ENCODE measurements around the gene XYLT1.
"Not testable (repeated sequence)": the region's sequence is repeated elsewhere in the genome, so short reads cannot be mapped to it uniquely, and the experiment has no call there.

The XYLT1 gene, protein sequence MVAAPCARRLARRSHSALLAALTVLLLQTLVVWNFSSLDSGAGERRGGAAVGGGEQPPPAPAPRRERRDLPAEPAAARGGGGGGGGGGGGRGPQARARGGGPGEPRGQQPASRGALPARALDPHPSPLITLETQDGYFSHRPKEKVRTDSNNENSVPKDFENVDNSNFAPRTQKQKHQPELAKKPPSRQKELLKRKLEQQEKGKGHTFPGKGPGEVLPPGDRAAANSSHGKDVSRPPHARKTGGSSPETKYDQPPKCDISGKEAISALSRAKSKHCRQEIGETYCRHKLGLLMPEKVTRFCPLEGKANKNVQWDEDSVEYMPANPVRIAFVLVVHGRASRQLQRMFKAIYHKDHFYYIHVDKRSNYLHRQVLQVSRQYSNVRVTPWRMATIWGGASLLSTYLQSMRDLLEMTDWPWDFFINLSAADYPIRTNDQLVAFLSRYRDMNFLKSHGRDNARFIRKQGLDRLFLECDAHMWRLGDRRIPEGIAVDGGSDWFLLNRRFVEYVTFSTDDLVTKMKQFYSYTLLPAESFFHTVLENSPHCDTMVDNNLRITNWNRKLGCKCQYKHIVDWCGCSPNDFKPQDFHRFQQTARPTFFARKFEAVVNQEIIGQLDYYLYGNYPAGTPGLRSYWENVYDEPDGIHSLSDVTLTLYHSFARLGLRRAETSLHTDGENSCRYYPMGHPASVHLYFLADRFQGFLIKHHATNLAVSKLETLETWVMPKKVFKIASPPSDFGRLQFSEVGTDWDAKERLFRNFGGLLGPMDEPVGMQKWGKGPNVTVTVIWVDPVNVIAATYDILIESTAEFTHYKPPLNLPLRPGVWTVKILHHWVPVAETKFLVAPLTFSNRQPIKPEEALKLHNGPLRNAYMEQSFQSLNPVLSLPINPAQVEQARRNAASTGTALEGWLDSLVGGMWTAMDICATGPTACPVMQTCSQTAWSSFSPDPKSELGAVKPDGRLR

DNA sequence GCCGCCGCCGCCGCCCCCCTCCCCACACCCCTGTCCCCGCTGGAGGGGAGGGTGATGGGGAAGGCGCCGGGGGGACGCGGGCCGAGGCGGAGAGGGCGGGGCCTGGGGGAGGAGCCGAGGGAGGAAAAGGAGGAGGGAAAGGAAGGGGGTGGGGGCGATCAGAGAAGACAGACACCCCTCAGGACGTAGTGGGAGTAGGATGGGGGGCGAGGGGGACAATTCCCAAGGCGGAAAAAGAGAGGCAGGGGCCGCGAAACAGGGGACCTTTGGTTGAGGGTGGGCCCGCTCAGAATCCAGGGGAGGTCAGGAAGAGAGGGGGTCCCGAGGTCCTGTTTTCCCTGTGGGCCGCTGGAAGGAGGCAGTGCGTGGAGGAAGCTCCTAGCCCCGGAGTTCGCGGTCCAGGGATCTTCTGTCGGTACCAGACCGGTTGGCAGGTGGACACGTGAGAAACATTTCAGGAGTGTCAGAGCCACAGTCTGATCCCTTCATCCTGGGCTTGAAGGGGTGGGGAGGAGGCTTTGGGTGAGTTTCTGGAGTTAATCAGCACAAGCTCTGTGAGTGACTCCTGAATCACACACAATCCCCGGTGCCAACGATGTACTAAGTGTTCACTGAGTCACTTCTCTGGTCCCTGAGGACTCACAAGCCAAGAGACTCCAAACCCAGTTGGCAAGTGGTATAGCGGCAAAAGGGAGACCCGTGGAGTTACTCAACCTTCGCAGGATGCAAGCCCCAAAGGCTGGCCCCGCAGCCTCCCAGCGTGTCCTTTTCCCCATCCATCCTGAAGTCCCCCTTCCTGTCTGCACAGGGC, at the start of gene XYLT1:
TSS of gene XYLT1 (minus strand) at position 53 of the 811 bp plus-strand sequence. CDS start 164 bp downstream, outside the sequence.
- in situ Hi-C loops (cut with HindIII; ENCODE audit: low sequenced_read_pairs), result no loop called here

DNA sequence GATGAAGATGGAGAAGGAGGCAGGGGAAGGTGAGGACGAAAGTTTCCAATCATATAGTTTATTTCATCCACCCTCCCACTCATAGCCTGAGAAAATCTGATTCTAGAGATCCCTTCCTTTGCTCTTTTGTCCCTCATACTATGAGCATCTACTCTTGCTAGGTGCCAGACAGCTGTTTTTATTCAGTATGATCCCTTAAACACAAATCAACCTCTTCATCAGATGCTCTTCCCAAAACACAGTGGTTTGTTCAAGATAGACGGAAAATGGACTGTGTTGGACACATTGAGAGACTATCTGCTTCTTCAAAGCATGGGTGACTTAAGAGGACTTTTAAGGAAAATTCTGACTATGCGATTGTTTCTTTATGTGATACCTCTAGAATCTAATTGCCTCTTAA, 49.4 kb upstream of the XYLT1 start:
- in situ Hi-C loops (cut with HindIII; ENCODE audit: low sequenced_read_pairs), result no loop called here

DNA sequence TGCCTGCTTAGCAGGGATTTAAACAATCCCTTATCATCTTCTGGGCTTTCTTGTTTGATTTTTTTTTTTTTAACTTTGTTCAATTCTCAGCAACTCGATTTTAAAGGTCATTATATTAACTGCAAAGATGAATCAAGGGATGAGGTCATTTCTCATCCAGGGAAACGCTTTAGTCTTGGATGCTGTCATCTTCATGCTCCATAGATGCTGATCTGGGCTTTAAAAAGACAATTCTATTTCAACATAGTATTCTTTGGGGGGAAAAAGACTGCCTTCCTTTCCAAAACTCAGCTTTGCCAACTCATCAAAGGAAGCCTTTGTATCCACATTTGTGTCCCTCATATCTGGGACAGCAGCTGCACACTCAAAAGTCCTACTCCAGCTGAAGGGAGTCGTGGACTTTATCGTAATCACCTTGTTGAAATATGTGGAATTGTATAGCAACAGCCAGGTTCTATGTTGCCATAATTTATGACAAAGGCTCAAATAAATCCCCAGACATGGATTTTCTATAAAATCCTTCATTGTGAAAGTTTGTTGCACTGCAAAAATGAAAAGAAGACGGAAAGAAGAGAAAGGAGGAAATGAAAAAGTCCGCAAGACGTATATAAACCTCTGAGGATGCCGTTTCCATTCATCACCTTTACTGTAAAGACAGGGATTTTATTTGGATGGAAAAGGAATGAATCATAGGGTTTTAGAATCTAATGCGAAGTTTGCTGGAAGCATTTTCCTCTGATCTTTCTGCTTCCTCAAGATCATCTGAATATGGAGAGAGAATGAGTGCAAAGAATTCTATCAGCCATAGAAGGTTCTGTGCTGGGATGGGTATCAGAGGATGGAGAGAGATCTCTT, 48.6 kb upstream of the XYLT1 start:
- in situ Hi-C loops (cut with HindIII; ENCODE audit: low sequenced_read_pairs), result no loop called here

DNA sequence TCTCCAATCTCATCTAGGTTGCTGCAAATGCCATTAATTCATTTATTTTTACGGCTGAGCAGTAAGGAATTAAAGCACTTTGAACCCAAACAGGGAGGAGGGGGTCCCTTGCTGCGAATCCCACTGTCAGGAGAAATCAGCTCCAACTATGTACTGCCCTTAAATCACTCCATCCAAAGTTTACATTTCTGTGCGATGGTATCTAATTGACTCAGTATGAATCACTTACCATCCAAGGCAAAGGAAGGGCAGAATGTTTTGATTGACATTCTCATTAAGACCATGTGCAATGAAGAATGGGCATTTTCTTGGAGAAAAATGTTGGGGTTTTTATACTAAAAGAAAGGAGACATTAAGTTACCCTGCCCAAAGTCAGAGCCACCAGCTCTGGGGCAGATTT, 47.7 kb upstream of the XYLT1 start:
- in situ Hi-C loops (cut with HindIII; ENCODE audit: low sequenced_read_pairs), result no loop called here

DNA sequence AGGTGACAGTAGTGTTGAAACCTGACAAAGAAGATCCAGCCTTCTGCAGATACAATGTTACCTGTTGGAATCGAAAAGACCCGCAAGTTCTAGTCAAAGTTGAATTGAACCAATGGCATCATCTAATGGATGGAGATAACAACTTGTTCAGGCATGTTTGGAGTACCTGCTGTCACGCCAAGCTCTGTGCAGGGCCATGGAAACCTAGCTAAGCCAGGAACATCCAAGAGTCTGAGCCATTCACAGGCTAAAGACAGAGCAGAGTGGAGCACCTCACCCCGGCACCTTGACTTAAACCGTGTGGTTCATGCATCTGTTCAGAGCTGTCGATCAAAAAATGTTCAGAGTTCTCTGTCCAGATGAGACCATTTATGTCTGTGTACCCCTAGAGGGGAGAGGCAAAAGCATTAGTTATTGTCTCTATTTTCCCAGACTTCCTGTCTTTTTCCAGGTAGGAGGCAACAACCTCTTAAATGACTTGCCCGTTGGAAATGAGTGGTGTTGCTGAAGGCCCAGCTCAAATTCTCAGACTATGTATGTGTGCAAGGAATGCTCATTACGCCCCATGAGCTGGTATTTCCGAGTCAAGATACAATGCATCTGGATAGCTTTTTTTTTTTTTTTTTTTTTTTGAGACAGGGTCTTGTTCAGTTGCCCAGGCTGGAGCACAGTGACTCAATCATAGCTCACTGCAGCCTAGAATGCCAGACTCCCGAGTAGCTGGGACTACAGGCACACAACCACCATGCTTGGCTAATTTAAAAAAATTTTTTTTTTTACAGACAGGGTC, 44.9 kb upstream of the XYLT1 start:
- in situ Hi-C loops (cut with HindIII; ENCODE audit: low sequenced_read_pairs), result no loop called here

DNA sequence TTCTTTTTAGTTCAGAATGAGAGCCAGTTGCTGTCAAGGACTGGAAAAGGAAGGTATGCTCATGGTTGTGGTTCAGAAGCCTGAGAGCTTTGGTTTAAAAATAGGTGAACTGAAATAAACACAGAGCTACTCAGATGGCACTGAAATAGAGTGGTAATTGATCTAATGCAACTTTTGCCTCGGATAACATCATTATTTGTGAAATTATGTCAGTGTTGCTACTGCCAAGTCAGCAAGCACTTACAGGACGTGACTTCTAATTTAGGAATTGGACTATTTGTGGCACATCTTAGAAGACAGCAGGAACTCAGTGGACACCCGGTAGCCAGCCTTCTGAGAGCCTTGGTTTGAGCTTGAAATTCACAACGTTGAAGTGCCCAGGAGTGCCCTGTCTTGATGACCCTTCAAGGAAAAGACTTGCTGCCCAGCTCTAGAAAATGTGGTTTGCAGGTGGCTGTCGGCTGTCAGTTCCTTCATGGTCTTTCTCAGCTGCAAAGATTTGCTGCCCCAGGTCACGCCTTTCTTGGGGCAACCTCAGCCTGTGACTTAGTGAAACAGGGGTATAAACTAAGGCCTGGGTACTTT, 42.0 kb upstream of the XYLT1 start:
- in situ Hi-C loops (cut with HindIII; ENCODE audit: low sequenced_read_pairs), result no loop called here

DNA sequence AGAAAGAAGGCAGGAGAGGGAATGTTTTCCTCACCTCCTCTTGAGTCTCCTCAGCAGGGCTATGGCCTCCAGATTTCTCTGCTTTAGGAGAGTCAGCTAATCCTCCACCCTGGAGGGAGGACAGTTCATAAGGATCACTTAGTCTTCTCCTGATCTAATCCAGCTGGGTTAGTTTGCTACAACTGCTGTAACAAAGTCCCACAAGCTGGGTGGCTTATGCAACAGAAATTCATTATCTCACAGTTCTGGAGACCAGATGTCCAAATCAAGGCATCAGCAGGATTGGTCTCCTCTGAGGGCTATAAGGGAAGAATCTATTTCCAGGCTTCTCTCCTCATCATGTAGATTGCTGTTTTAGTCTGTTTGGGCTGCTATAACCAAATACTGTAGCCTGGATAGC, 40.6 kb upstream of the XYLT1 start:
- in situ Hi-C loops (cut with HindIII; ENCODE audit: low sequenced_read_pairs), result no loop called here

DNA sequence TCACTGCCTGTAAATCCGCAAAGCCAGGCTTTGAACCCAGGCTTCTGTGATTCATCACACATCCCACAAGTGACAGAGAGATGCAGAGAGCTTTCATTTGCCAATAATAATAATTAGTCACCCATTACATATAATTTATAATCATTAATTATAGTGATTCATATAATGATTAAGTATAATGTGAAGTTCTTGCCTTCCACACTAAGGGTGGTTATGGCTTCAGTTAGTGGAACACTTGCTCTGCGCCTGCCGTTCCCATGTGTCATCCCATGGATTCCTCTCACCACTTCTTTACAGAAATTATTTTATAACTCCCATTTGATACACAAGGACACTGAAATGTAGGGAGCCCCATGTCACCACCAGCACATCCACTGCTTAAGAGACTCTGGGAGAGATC, 39.8 kb upstream of the XYLT1 start:
- in situ Hi-C loops (cut with HindIII; ENCODE audit: low sequenced_read_pairs), result no loop called here

DNA sequence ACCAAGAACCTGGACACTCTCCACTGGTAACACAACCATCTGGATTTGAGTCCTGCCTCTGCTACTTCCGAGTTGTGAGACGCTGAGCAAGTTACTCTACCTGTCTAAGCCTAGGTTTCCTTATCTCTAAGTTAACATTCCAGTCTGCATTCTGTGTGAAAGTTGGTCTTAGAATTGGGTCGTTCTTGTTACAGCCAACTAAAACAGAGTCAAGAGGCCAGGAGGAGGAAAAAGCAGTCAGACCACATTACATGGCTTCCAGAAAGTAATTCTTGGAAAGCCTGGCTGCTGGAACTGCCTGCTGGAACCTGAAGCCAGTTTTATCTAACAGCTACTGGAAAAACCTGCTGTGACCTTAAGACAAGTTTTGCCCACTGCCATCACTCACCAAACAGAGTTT, 38.4 kb upstream of the XYLT1 start:
- in situ Hi-C loops (cut with HindIII; ENCODE audit: low sequenced_read_pairs), result no loop called here

DNA sequence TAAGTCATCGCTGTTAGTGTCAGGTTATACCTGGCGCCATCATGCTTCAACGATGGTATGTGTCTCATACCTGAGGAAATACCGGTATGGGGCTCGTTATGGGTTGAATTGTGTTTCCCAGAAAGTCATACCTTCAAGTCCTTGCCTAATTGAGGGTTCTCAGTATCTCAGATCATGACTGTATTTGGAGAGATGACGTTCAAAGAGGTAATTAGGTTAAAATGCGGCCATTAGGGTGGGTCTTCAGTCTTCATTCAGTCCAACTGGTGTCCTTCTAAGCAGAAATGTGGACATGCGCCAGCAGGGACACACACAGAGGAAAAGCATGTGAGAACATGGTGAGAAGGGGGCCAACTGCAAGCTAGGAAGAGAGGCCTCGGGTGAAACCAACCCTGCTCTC, 37.5 kb upstream of the XYLT1 start:
- in situ Hi-C loops (cut with HindIII; ENCODE audit: low sequenced_read_pairs), result no loop called here

DNA sequence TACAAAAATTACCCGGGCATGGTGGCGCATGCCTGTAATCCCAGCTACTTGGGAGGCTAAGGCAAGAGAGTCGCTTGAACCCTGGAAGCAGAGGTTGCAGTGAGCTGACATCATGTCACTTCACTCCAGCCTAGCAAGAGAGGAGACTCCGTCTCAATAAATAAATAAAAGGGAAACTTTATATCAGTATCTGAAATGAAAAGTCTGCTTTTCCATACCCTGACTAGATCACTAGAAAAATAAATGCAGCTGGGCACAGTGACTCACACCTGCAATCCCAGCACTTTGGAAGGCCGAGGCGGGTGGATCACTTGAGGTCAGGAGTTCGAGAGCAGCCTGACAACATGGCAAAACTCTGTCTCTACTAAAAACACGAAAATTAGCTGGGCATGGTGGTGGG, 36.8 kb upstream of the XYLT1 start:
- in situ Hi-C loops (cut with HindIII; ENCODE audit: low sequenced_read_pairs), result not testable (repeated sequence)

DNA sequence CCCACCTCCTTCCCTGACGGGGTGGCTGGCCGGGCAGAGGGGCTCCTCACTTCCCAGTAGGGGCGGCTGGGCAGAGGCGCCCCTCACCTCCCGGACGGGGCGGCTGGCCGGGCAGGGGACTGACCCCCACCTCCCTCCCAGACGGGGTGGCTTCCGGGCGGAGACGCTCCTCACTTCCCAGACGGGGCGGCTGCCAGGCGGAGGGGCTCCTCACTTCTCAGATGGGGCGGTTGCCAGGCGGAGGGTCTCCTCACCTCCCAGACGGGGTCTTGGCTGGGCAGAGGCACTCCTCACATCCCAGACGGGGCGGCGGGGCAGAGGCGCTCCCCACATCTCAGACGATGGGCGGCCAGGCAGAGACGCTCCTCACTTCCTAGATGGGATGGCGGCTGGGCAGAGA, 35.1 kb upstream of the XYLT1 start:
- in situ Hi-C loops (cut with HindIII; ENCODE audit: low sequenced_read_pairs), result not testable (repeated sequence)

DNA sequence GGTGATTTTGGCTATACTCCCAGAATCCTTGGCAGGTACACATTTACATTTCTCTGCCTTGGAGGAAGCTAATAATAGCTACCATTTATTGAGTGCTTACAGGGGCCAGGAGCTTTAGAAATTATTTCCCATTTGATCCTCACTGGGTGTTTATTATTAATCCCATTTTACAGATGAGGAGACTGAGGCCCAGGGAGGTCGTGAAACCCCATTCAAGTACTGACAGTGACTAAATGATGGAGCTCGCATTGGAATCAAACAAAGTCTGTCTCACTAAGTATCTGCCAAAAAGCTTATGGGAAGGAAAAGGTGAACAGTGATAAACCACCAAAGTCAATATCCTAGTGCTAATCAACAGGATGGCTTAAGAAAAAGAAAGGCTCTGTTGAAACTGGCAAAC, 33.3 kb upstream of the XYLT1 start:
- in situ Hi-C loops (cut with HindIII; ENCODE audit: low sequenced_read_pairs), result no loop called here

DNA sequence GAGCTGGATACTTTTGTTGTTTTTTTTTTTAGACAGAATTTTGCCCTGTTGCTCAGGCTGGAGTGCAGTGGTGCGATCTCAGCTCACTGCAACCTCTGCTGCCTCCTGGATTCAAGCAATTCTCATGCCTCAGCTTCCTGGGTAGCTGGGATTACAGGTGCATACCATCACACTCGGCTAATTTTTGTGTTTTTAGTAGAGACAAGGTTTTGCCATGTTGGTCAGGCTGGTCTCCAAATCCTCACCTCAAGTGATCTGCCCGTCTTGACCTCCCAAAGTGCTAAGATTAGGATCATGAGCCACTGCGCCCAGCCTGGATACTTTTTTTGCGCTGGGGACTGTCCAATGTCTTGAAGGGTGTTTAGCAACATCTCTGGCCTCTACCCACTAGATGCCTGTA, 32.6 kb upstream of the XYLT1 start:
- in situ Hi-C loops (cut with HindIII; ENCODE audit: low sequenced_read_pairs), result no loop called here

DNA sequence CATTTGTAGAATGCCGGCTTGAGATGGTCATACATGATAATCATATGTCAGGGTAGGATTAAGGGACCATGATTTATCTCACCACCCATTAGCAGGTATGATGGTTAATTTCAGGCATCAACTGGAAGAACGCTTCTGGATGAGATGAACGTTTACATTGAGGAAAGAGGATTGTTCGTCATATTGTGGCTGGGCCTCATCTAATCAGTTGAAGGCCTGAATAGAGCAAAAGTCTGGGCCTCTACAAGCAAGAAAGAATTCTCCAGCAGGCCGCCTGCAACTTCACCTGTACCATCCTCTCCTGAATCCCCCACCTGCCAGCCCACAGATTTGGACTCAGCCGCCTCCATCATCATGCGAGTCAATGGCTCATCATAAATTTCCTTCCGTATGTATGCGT, 30.6 kb upstream of the XYLT1 start:
- in situ Hi-C loops (cut with HindIII; ENCODE audit: low sequenced_read_pairs), result no loop called here

DNA sequence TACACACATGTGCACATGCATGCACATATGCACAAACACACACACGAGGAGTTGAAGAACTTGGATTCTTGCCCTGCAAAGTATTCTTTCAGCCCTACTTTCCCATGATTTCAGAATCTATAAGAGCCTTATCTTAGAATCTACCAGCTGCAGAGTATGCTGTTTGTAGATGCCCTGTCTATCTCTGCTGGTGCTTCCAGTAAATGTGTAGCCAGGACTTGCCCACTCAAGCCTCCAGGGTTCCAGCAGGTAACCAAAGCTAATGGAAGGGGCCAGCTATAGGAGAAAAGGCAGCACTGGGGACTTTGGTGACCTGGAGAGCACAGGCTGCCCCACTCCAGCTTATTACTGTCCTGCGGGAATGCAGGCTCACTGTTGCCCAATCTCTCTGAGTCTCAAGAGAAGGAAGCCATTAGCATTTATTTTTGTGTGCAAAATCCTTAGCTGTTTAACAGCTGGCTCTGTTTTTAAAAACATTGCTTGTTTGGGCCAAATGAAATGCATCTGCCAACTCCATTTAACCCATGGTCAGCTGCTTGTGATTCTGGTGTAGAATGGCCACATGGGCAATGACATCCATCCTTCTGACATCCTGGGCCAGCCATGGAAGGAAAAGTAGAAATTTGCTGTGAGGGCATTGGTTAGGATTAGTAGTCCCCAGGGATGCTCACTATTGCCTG, 28.6 kb upstream of the XYLT1 start:
- in situ Hi-C loops (cut with HindIII; ENCODE audit: low sequenced_read_pairs), result no loop called here

DNA sequence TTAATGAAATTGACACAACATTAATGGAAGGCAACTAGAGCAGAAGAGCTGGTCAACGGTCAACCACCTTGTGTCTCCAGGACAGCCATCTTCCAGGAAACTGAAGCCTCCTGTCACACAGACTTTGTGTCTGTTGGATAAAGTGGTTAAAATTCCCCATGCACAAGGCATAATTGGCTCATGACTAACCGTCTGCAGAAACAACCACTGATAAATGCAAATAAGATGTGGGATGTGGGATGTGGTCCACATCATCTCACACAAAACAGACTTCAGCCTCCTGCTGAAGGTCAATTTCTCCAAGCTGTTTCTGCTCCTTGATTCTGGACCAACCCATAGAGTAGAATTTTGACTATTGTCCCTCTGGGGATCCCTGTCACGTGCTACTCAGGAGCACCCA, 26.9 kb upstream of the XYLT1 start:
- in situ Hi-C loops (cut with HindIII; ENCODE audit: low sequenced_read_pairs), result no loop called here

DNA sequence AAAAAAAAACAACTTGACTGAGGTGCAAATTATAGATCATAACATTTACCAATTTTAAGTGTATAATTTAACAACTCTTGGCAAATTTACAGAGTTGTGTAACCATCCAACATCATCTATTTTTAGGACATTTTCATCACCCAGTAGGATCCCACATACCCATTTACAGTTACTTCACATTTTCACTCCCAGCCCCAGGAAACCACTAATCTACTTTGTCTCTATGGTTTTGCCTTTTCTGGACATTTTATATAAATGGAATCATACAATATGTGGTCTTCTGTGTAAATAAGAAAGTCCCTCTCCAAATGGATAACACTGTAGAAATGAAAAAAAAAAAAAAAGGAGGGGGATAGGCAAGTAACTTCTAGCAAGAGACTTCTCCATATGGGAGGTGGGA, 26.1 kb upstream of the XYLT1 start:
- in situ Hi-C loops (cut with HindIII; ENCODE audit: low sequenced_read_pairs), result no loop called here

All from endothelial cell of hepatic sinusoid (primary cell).